ENCODE measurements around the gene NISCH.
A peak's percentile ranks its signal among the peaks of the same experiment; 100 is the strongest.

The NISCH gene

DNA sequence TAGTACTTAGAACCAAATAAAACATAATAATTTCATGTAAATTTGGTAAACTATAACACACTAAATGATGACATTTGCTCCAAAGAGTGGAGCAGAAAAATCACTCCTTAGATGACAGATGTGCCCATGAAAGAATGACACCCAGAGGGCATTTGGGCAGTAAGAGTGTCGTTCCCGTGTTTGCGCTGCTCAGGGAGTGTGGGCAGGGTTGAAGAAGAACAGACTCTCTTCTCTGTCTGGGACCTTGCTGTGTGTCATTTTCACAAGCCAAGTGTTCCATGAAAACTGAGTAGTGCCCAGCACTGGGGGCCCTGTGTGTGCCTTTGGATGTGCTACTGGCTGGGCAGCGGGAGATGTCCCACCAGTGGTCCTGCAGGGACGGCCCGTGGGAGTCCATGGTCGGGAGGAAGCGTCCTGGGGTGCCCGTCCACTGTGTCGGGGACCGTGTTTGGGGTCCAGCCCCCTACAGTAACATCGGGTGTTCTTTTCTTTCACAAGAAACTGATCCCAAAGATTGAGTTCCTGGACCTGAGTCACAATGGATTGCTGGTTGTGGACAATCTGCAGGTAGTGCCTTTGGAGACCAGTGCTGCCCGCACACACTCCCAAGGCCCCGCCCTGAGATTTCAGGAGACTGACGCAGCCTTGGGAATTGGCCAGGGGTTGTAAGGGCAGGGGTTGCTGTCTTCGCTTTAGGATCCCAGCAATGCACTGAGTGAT, 21.8 kb downstream of the NISCH start:
- DNase-seq: no peak

GRCh38 chr3:52477796-52478095, 22.3 kb downstream of the NISCH start:
- no peak for DNase-seq

- DNase-seq: no peak
These were observed 23.9 kb downstream of the NISCH start for GRCh38 chr3:52479037-52479876.

GRCh38 chr3:52479877-52480575, 24.6 kb downstream of the NISCH start:
- DNase-seq: no peak

DNA sequence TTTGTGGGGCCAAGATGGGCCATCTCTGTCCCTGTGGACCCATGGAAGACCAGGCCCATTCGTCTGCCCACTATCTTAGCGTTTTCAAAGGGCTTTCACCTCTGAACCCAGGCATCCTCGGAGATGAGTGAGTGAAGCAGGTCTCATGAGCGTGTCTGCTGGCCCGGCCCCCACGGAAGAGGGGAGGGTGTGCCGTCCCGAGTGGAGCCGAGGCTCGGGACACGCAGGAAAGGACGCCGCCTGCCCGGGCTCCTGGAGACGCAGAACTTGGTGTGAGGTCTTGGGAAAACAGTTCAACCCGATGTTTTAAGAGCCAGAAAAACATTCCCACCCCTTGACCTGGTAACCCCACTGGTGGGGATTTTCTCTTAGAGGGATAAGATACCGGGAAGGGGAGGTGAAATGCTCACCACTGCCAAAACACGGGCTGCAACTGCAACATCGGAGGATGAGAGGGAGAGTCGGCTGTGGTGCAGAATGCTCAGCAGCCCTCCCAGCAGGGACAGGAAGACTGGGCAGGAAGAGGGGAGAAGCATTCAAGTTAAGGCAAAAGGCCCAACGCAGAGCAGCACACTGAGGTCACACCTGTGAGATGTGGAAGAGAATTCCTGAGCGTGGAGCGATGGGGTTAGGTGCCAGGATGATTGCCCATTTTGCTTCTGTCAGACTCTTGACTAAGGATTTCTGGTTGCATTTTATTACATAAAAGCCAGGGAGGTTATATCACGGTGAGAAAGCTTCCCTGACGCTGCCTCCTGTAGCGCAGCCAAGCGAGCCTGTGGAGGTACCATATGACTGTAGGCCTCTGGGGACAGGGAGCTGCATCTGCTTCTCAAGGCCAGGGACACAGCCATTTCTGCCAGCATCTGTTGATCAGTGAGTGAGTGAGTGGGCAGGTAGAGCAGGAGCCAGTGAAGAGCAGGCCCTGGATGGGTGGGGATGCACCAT, 25.6 kb downstream of the NISCH start:
- no peak for DNase-seq

- DNase-seq: peak; percentile 14
These were observed 26.6 kb downstream of the NISCH start for GRCh38 chr3:52481819-52482521.

DNA sequence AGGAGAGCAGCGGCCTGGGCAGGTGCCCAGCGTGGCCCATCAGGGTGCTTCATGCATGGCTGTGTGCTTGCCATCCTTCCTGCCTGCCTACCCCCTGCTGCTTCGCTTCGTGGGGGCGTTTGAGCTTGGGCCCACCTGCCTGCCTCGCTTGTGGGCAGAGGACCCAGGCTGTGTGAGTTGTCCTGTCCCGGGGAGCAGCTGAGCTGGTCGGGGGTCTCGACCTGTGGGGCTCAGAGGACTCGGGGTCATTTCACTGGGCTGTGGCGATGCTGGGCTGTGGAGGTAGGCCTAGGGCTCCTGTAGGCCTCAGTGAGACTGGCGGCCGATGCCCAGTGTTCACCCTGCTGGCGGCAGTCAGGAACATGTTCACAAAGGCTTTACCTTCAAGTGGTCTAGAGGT, 27.7 kb downstream of the NISCH start:
- DNase-seq: no peak

- no peak for DNase-seq
These were observed 28.4 kb downstream of the NISCH start for GRCh38 chr3:52483577-52484381.

DNA sequence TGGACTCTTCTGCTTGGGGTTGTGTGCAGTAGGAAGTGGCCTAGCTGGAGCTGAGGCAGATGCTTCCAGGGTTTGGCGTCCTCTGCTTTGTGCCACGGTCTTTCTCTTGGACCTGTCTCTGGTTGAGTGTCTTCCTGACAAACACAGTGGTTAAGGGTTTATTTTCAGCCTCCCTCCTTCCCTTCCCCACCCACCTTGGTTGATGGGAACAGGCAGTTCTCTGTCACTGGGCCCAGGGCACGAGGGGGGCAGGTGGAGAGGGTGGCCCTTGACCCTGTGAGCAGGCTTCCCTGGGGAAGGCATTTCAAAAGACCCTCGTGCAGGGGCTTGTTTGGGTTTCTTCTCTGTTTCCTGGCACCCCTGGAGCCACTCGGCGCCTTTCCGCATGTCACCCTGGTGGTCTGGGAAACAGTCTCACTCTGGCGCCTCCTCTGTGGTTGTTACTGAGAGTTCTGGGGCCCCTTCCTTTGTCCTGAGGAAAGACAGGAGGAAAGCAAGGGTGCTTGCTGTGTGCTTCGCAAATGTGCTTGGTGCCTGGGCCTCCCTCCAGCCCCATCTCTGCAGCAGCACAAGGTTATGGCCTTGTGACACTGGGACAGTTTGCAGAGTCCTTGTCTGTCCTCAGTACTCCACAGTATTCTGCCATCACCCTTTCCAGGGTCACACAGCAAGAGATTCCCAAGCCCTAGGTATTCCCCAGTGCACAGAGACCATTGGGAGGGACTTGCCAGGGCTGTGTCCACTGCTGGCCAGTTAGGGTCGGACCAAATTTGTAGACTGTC, 29.5 kb downstream of the NISCH start:
- no peak for DNase-seq

- no peak for DNase-seq
These were observed 31.8 kb downstream of the NISCH start for GRCh38 chr3:52487050-52487787.

DNA sequence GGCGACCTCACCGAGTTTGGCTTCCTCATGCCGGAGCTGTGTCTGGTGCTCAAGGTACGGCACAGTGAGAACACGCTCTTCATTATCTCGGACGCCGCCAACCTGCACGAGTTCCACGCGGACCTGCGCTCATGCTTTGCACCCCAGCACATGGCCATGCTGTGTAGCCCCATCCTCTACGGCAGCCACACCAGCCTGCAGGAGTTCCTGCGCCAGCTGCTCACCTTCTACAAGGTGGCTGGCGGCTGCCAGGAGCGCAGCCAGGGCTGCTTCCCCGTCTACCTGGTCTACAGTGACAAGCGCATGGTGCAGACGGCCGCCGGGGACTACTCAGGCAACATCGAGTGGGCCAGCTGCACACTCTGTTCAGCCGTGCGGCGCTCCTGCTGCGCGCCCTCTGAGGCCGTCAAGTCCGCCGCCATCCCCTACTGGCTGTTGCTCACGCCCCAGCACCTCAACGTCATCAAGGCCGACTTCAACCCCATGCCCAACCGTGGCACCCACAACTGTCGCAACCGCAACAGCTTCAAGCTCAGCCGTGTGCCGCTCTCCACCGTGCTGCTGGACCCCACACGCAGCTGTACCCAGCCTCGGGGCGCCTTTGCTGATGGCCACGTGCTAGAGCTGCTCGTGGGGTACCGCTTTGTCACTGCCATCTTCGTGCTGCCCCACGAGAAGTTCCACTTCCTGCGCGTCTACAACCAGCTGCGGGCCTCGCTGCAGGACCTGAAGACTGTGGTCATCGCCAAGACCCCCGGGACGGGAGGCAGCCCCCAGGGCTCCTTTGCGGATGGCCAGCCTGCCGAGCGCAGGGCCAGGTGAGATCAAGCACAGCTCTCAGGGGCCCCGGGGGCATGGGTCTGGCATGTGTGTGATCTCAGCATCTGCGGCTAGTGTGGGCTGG, 32.6 kb downstream of the NISCH start:
- no peak for DNase-seq

GRCh38 chr3:52488746-52489145, 33.3 kb downstream of the NISCH start:
- no peak for DNase-seq

GRCh38 chr3:52489453-52489852, 34.0 kb downstream of the NISCH start:
- DNase-seq: no peak

DNA sequence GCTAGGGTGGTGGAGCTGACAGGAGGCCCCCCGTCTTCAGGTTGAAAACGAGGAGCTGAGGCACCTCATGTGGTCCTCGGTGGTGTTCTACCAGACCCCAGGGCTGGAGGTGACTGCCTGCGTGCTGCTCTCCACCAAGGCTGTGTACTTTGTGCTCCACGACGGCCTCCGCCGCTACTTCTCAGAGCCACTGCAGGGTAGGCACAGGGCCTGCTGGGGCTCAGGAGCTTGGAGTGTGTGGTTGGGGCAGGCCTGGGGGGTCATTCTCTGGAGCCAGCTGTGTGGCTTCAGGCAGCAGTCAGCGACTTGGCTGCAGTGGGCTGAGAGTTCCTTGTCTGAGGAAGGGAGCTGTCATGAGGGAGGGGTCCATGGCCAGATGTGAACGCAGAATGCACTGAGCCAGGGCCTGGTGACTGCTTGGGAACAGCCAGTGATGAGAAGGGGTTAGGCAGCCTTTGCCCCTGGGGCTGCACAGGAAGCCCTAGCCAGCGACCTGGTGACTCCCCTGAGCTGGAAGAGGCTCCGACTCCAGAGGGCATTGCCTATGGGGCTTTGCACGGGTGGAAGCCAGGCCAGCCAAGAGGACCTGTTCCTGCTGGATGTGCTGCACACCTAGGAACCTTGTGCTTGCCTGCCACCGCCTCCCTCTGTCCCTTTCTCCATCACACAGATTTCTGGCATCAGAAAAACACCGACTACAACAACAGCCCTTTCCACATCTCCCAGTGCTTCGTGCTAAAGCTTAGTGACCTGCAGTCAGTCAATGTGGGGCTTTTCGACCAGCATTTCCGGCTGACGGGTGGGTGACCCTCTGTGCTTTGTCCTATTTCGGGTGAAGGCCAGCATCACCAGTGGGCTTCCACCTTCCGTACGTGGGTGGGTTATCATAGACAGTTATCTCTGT, 34.9 kb downstream of the NISCH start:
- no peak for DNase-seq

DNA sequence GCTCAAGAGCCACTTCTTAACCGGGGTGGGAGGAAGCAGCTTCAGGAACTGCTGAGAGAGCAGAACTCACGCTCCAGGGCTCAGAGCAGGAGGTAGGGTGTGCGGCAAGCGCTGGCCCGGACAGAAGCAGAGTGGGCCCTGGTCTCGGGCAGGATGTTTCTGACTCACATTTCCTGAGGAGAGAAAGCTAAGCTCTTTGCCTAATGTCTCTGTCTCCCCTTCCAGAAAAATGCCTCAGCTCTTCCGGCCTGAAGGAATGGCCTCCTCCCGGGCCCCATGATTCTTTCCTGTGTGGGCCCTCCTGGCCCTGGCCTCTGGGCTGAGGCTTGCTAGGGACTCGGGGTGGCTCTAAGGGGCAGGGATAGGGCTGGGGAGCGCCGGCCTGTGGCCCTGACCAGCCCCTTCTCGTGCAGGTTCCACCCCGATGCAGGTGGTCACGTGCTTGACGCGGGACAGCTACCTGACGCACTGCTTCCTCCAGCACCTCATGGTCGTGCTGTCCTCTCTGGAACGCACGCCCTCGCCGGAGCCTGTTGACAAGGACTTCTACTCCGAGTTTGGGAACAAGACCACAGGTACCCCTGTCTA, 35.6 kb downstream of the NISCH start:
- no peak for DNase-seq

DNA sequence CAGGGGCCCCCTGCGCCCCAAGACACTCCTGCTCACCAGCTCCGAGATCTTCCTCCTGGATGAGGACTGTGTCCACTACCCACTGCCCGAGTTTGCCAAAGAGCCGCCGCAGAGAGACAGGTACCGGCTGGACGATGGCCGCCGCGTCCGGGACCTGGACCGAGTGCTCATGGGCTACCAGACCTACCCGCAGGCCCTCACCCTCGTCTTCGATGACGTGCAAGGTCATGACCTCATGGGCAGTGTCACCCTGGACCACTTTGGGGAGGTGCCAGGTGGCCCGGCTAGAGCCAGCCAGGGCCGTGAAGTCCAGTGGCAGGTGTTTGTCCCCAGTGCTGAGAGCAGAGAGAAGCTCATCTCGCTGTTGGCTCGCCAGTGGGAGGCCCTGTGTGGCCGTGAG, 36.7 kb downstream of the NISCH start:
- no peak for DNase-seq
